Endothelial cell of umbilical vein (primary cell): ENCODE results near the gene CBLB. TPM values are rescaled to one million over a fixed set of nuclear protein-coding genes. Genes with fewer than 3 reads are reported as not detected.

ENCODE experiments used
- BruUV-seq: library from RNA; stranded (reverse); fragments of 400-500 nt; replicated peaks from 2 replicates; lab custom pipeline; 2021; lab: Mats Ljungman, UMichigan
- CTCF ChIA-PET: fragments of 300-600, 350-600 bp; sonication (Branson Sonifier 250); formaldehyde crosslinking; loops from one replicate; lab custom pipeline; 2021; ENCODE audit warnings: antibody characterized with exemption, inconsistent platforms; lab: Charles Lee
- POLR2A ChIA-PET: fragments of 300-600, 350-600 bp; sonication (Branson Sonifier 250); formaldehyde crosslinking; loops from one replicate; lab custom pipeline; 2021; ENCODE audit warnings: antibody characterized with exemption, inconsistent platforms; lab: Charles Lee
- DNase-seq: peaks from one replicate; pipeline ENCODE4 v3.0.0-alpha.2; 2011; ENCODE audit warnings: low read depth, low spot score
- FAIRE-seq: peaks from 2 replicates; lab custom pipeline; 2011; peaks lifted over from hg19 to GRCh38; lab: Jason Lieb, UNC
- H2AFZ ChIP-seq: 2 replicates; pipeline ENCODE4 v1.6.0; 2012; ENCODE audit warnings: low read depth, low read length, control low read depth, inconsistent platforms
- H3K27ac ChIP-seq: 2 replicates; pipeline ENCODE4 v1.5.1; 2011; ENCODE audit warnings: low read depth, mild to moderate bottlenecking, control low read depth, low read length, moderate library complexity; ENCODE audit not compliant: insufficient read depth
- H3K27me3 ChIP-seq, 2 experiments: 2 replicates each; pipeline versions ENCODE4 v1.6.0 to v1.6.1; 2011; ENCODE audit warnings: low read length in 2 of 2, mixed read lengths in 1 of 2; ENCODE audit not compliant: control insufficient read depth in 2 of 2, insufficient read depth in 2 of 2
- H3K36me3 ChIP-seq, 2 experiments: 2 replicates in 1 of 2; 3 replicates in 1 of 2; pipeline ENCODE4 v1.5.1; 2011; ENCODE audit warnings: low read length in 2 of 2, mild to moderate bottlenecking in 1 of 2, moderate library complexity in 1 of 2; ENCODE audit not compliant: control insufficient read depth in 2 of 2, insufficient read depth in 2 of 2; ENCODE audit errors: extremely low read depth in 1 of 2
- H3K4me1 ChIP-seq: 3 replicates; pipeline ENCODE4 v1.5.1; 2011; ENCODE audit warnings: mild to moderate bottlenecking, low read length; ENCODE audit not compliant: control insufficient read depth, insufficient read depth; ENCODE audit errors: extremely low read depth
- H3K4me2 ChIP-seq: 2 replicates; pipeline ENCODE4 v1.6.1; 2011; ENCODE audit warnings: low read length, control low read depth, mixed read lengths; ENCODE audit not compliant: insufficient read depth
- H3K4me3 ChIP-seq, 3 experiments: fragments of 200-600 bp in 1 of 3; sonication (generic), shearing (Covaris generic) in 1 of 3; replicated peaks in 1 of 3; 2 replicates each; pipeline ENCODE4 v1.5.1; 2011 to 2016; ENCODE audit warnings: control low read depth in 3 of 3, low read length in 3 of 3, mild to moderate bottlenecking in 2 of 3, inconsistent platforms in 1 of 3, low read depth in 1 of 3, moderate library complexity in 1 of 3; ENCODE audit not compliant: insufficient read depth in 1 of 3
- H3K79me2 ChIP-seq: 2 replicates; pipeline ENCODE4 v1.6.0; 2012; ENCODE audit warnings: low read length, inconsistent platforms; ENCODE audit not compliant: control insufficient read depth, insufficient read depth
- H3K9ac ChIP-seq: replicated peaks from 2 replicates; pipeline ENCODE3; 2011; ENCODE audit warnings: low read length, control low read depth; ENCODE audit not compliant: insufficient read depth; ENCODE audit errors: extremely low read depth
- H3K9me1 ChIP-seq: replicated peaks from 3 replicates; pipeline ENCODE4 v1.6.0; 2011; ENCODE audit warnings: mild to moderate bottlenecking, low read length; ENCODE audit not compliant: control insufficient read depth, insufficient read depth; ENCODE audit errors: extremely low read depth
- H3K9me3 ChIP-seq: replicated peaks from 2 replicates; pipeline ENCODE4 v1.5.1; 2012; ENCODE audit warnings: low read length, inconsistent platforms; ENCODE audit not compliant: control insufficient read depth, insufficient read depth
- H4K20me1 ChIP-seq: replicated peaks from 2 replicates; pipeline ENCODE3; 2011; ENCODE audit warnings: mild to moderate bottlenecking, low read length; ENCODE audit not compliant: control insufficient read depth, insufficient read depth; ENCODE audit errors: extremely low read depth
- CTCF ChIP-seq, 2 donors: IDR thresholded peaks; 1 replicate in 1 of 2; 2 replicates in 1 of 2; pipeline ENCODE4 v1.5.1; 2011; ENCODE audit warnings: low read length in 2 of 2, mild to moderate bottlenecking in 2 of 2, moderate library complexity in 2 of 2, control low read depth in 1 of 2, inconsistent platforms in 1 of 2, low read depth in 1 of 2; ENCODE audit not compliant: insufficient read depth in 1 of 2; ENCODE audit errors: extremely low read depth in 1 of 2
- EZH2 ChIP-seq: IDR thresholded peaks from 2 replicates; pipeline ENCODE4 v1.6.1; 2012; ENCODE audit warnings: borderline replicate concordance, low read depth, mild to moderate bottlenecking, moderate library complexity, low read length, inconsistent platforms; ENCODE audit not compliant: severe bottlenecking
- JUN ChIP-seq: IDR thresholded peaks from 2 replicates; pipeline ENCODE4 v1.6.1; 2011; ENCODE audit warnings: borderline replicate concordance, low read depth; ENCODE audit not compliant: insufficient read length, insufficient read depth
- MAX ChIP-seq: IDR thresholded peaks from 2 replicates; pipeline ENCODE4 v1.6.1; 2011; ENCODE audit not compliant: insufficient read depth, insufficient read length
- MYC ChIP-seq: IDR thresholded peaks from one replicate; pipeline ENCODE4 v1.6.1; 2011; ENCODE audit warnings: mild to moderate bottlenecking, low read depth, low read length
- POLR2A ChIP-seq: IDR thresholded peaks from 2 replicates; pipeline ENCODE4 v1.6.1; 2012; ENCODE audit warnings: low read depth, mild to moderate bottlenecking, control low read depth, low read length
- POLR2AphosphoS5 ChIP-seq: IDR thresholded peaks from 2 replicates; pipeline ENCODE4 v1.6.1; 2012; ENCODE audit warnings: low read depth, mild to moderate bottlenecking, control low read depth, low read length, moderate library complexity; ENCODE audit not compliant: insufficient read depth
- dilution Hi-C: fragments of 300-500 bp; cut with MboI; formaldehyde crosslinking; loops from one replicate; pipeline ENCODE4 v1.15.0; 2019; ENCODE audit warnings: low sequenced_read_pairs; ENCODE audit not compliant: extremely low pct_ligation_motif_present
- intact Hi-C: fragments of 100-400 bp; cut with micrococcal nuclease; formaldehyde crosslinking; loops from one replicate; pipeline ENCODE4 v1.10.0; 2022
- polyA plus RNA-seq, 4 experiments: library from polyadenylated mRNA; depleted of rRNA in 3 of 4; stranded (reverse) in 3 of 4; unstranded in 1 of 4; fragments of >200 nt; gene quantifications; 2 replicates each; pipeline versions ENCODE4 v1.2.1 to v1.2.3, GENCODE V29; 2011 to 2012; ENCODE audit warnings: missing spikeins in 1 of 4
- total RNA-seq: library from RNA; stranded (reverse); gene quantifications from 2 replicates; pipeline ENCODE4 v1.2.3, GENCODE V29; 2021

CBLB gene
- total and polyA plus RNA-seq, 2 donors (not counting 3 experiments of a cell fraction or from before 2014, with no cell fraction given) = 17.8 to 39.6 TPM

GRCh38 chr3:105798381-105798934 is 70.4 kb downstream of the CBLB start:
- no peaks in the 10 kb centered on the region for H3K27me3 ChIP-seq
- dilution Hi-C loops (no loop called here), intact Hi-C loops (no loop called here)
- no peak overlapping the region for H3K4me3 ChIP-seq
- no peak overlapping the region for H3K27ac ChIP-seq
- peaks cover 2% of the 10 kb centered on the region for H3K79me2 ChIP-seq
- POLR2A ChIA-PET = no interaction called here
- H3K36me3 ChIP-seq = no peaks in the 10 kb centered on the region
- no peaks in the 10 kb centered on the region for H3K4me1 ChIP-seq
- FAIRE-seq = no peak
- TF ChIP-seq CTCF (IDR thresholded peaks at IDR 0.05; ENCODE audit: extremely low read depth in 1 of 2, insufficient read depth in 1 of 2, low read depth in 1 of 2, low read length in 2 of 2) (no peak), MYC (no peak), POLR2AphosphoS5 (no peak), MAX (no peak), JUN (no peak), POLR2A (no peak), EZH2 (no peak)
- H2AFZ ChIP-seq = no peak overlapping the region
- no peak overlapping the region for H3K9ac ChIP-seq
- no peaks in the 10 kb centered on the region for H3K9me3 ChIP-seq
- H3K4me2 ChIP-seq = no peak overlapping the region
- DNase-seq = no peak
- no TSS peak for BruUV-seq
- H3K9me1 ChIP-seq = no peaks in the 10 kb centered on the region
- CTCF ChIA-PET = no interaction called here
- H4K20me1 ChIP-seq = peaks cover 2% of the 10 kb centered on the region
